PC-3 (cell line): Measurements from ENCODE around the gene SLC7A6OS. TPM values are rescaled to one million over a fixed set of nuclear protein-coding genes. Genes with fewer than 3 reads are reported as not detected.

ENCODE experiments used
- ATAC-seq: fragments of 200-7000 bp; cut with Tn5 transposase; 2 replicates; pipeline ENCODE4 v1.9.1; 2020; ENCODE audit warnings: mild to moderate bottlenecking, moderate library complexity
- BruUV-seq: library from RNA; stranded (reverse); fragments of 400-500 nt; replicated peaks from 2 replicates; lab custom pipeline; 2021; lab: Mats Ljungman, UMichigan
- CTCF ChIA-PET: fragments of 300-600 bp; sonication (Branson Sonifier 250); formaldehyde crosslinking; loops from one replicate; lab custom pipeline; 2022; ENCODE audit warnings: antibody characterized with exemption; lab: Charles Lee
- POLR2A ChIA-PET: fragments of 300-600 bp; sonication (Branson Sonifier 250); formaldehyde crosslinking; loops from one replicate; lab custom pipeline; 2022; ENCODE audit warnings: antibody characterized with exemption; ENCODE audit not compliant: unreplicated experiment; lab: Charles Lee
- DNase-seq: peaks from one replicate; pipeline ENCODE4 v3.0.0-alpha.2; 2015
- H2AFZ ChIP-seq: fragments of 300-600 bp; sonication (generic); 2 replicates; pipeline ENCODE4 v1.6.0; 2016; ENCODE audit warnings: antibody characterized with exemption, low read length
- H3F3A ChIP-seq: fragments of 300-600 bp; sonication (generic); one replicate; pipeline ENCODE4 v1.6.0; 2017; ENCODE audit warnings: antibody characterized with exemption, low read length, control low read depth, mild to moderate bottlenecking; ENCODE audit not compliant: unreplicated experiment
- H3K27ac ChIP-seq: fragments of 300-600 bp; sonication (generic); 2 replicates; pipeline ENCODE4 v1.5.1; 2016; ENCODE audit warnings: mild to moderate bottlenecking, low read length
- H3K27me3 ChIP-seq: fragments of 300-600 bp; sonication (generic); 2 replicates; pipeline ENCODE4 v1.6.1; 2016; ENCODE audit warnings: low read length, mixed read lengths
- H3K36me3 ChIP-seq: fragments of 300-600 bp; sonication (generic); 2 replicates; pipeline ENCODE4 v1.6.1; 2016; ENCODE audit warnings: low read depth, mixed run types, low read length, mixed read lengths
- H3K4me1 ChIP-seq: fragments of 300-600 bp; sonication (generic); 2 replicates; pipeline ENCODE4 v1.5.1; 2016; ENCODE audit warnings: low read length; ENCODE audit not compliant: insufficient read depth
- H3K4me2 ChIP-seq: fragments of 300-600 bp; sonication (generic); 2 replicates; pipeline ENCODE4 v1.6.0; 2016; ENCODE audit warnings: low read length
- H3K4me3 ChIP-seq: fragments of 300-600 bp; sonication (generic); 2 replicates; pipeline ENCODE4 v1.5.1; 2016; ENCODE audit warnings: mild to moderate bottlenecking, low read length, mixed read lengths
- H3K79me2 ChIP-seq: fragments of 300-600 bp; sonication (generic); 2 replicates; pipeline ENCODE4 v1.6.1; 2017; ENCODE audit warnings: low read length, mixed read lengths
- H3K9ac ChIP-seq: fragments of 300-600 bp; sonication (generic); 2 replicates; pipeline ENCODE4 v1.6.0; 2016; ENCODE audit warnings: mild to moderate bottlenecking, low read length
- H3K9me2 ChIP-seq: fragments of 300-600 bp; sonication (generic); replicated peaks from 2 replicates; pipeline ENCODE4 v1.6.1; 2016; ENCODE audit warnings: mixed run types, low read length, mixed read lengths
- H3K9me3 ChIP-seq: fragments of 300-600 bp; sonication (generic); 2 replicates; pipeline ENCODE4 v1.6.1; 2016; ENCODE audit warnings: low read length, mixed read lengths
- H4K20me1 ChIP-seq: fragments of 300-600 bp; sonication (generic); 2 replicates; pipeline ENCODE4 v1.6.1; 2016; ENCODE audit warnings: low read length, mixed read lengths
- EZH2 ChIP-seq: fragments of 300-600 bp; sonication (generic); IDR thresholded peaks from one replicate; pipeline ENCODE4 v1.6.1; 2017; ENCODE audit warnings: antibody characterized with exemption, mild to moderate bottlenecking, low read length; ENCODE audit not compliant: unreplicated experiment
- EZH2phosphoT487 ChIP-seq: fragments of 300-600 bp; sonication (generic); IDR thresholded peaks from 2 replicates; pipeline ENCODE4 v1.6.1; 2018; ENCODE audit warnings: mild to moderate bottlenecking, antibody characterized with exemption, low read length, borderline replicate concordance
- intact Hi-C: fragments of 100-400 bp; cut with micrococcal nuclease; formaldehyde crosslinking; loops from 2 replicates; pipeline ENCODE4 v1.9.0; 2023
- total RNA-seq: library from RNA; depleted of rRNA; stranded (reverse); fragments of >200 nt; gene quantifications from 2 replicates; pipeline ENCODE4 v1.2.3, GENCODE V29; 2014
- TF ChIP-seq, protein P1 (sequence below): fragments of 300-600 bp; sonication (generic); conservative IDR thresholded peaks from 2 replicates; pipeline ENCODE4 v1.5.1; 2017; ENCODE audit warnings: antibody characterized with exemption, low read depth, mild to moderate bottlenecking, low read length

The SLC7A6OS gene
- total RNA-seq, 1 experiment from 2014 or later = 12.6 TPM

DNA sequence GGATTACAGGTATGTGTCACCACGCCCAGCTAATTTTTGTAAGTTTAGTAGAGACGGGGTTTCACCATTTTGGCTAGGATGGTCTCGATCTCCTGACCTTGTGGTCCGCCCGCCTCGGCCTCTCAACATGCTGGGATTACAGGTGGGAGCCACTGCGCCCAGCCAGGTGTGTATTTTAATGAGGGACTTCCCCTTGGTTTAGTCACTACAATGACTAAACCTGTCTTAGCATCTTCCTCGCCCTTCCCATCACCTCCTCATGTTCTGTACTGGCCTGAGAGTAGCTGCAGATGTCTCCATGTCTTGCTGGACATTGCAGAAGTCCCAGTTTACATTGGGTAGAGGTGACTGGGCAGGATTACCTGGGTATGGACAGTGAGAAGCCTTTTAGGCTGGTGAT, 36.9 kb downstream of the SLC7A6OS start:
- no peaks in the 10 kb centered on the region for H3K27me3 ChIP-seq
- ChIA-PET POLR2A (no interaction called here), CTCF (no interaction called here)
- H3K9ac ChIP-seq = no peak overlapping the region
- H3K4me1 ChIP-seq = no peaks in the 10 kb centered on the region
- no peak for ATAC-seq
- TF ChIP-seq EZH2phosphoT487 = no peak
- TF ChIP-seq, protein P1, sequence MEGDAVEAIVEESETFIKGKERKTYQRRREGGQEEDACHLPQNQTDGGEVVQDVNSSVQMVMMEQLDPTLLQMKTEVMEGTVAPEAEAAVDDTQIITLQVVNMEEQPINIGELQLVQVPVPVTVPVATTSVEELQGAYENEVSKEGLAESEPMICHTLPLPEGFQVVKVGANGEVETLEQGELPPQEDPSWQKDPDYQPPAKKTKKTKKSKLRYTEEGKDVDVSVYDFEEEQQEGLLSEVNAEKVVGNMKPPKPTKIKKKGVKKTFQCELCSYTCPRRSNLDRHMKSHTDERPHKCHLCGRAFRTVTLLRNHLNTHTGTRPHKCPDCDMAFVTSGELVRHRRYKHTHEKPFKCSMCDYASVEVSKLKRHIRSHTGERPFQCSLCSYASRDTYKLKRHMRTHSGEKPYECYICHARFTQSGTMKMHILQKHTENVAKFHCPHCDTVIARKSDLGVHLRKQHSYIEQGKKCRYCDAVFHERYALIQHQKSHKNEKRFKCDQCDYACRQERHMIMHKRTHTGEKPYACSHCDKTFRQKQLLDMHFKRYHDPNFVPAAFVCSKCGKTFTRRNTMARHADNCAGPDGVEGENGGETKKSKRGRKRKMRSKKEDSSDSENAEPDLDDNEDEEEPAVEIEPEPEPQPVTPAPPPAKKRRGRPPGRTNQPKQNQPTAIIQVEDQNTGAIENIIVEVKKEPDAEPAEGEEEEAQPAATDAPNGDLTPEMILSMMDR = no peak
- no peak for TF ChIP-seq EZH2
- no peaks in the 10 kb centered on the region for H4K20me1 ChIP-seq
- H2AFZ ChIP-seq = no peak overlapping the region
- no peaks in the 10 kb centered on the region for H3K9me3 ChIP-seq
- H3K9me2 ChIP-seq = no peaks in the 10 kb centered on the region
- intact Hi-C loops = no loop called here
- DNase-seq = no peak
- no peaks in the 10 kb centered on the region; the same call in 1 of the 2 replicates for H3K36me3 ChIP-seq
- H3K4me3 ChIP-seq = no peak overlapping the region
- H3K79me2 ChIP-seq = peaks cover 50% of the 10 kb centered on the region
- no TSS peak for BruUV-seq
- H3K4me2 ChIP-seq = no peak overlapping the region
- H3K27ac ChIP-seq = no peak overlapping the region
- no peaks in the 10 kb centered on the region for H3F3A ChIP-seq

DNA sequence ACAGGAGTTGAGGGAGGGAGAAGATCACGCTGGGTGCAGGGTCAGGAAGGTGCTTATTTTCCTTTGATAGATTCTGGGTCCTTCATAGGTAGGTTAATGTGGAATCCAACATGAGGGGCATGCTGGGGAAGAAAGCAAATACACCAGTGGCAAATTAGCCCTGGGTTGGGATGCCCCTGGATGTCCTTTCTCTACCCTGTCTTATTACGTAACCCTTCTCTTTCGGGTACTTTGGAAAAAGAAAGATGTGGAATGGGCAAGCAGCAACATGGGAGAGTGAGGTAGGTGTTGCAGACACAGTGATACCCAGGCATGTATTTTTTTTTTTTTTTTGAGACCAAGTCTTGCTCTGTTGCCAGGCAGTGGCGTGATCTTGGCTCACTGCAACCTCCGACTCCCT, 37.3 kb downstream of the SLC7A6OS start:
- TF ChIP-seq, protein P1 = no peak
- TF ChIP-seq EZH2 = no peak
- TF ChIP-seq EZH2phosphoT487 = no peak
- CTCF ChIA-PET = no interaction called here
- BruUV-seq = no TSS peak
- H3K4me2 ChIP-seq = no peak overlapping the region
- DNase-seq (no peak), ATAC-seq (no peak)
- H2AFZ ChIP-seq = no peak overlapping the region
- no peaks in the 10 kb centered on the region for H3K27me3 ChIP-seq
- H3K4me1 ChIP-seq = no peaks in the 10 kb centered on the region
- no peak overlapping the region for H3K4me3 ChIP-seq
- no peaks in the 10 kb centered on the region for H3K9me2 ChIP-seq
- H3K36me3 ChIP-seq = no peaks in the 10 kb centered on the region; the same call in 1 of the 2 replicates
- no peaks in the 10 kb centered on the region for H4K20me1 ChIP-seq
- no peak overlapping the region for H3K27ac ChIP-seq
- intact Hi-C loops = no loop called here
- POLR2A ChIA-PET = no interaction called here
- no peaks in the 10 kb centered on the region for H3F3A ChIP-seq
- H3K79me2 ChIP-seq = peaks cover 55% of the 10 kb centered on the region
- H3K9ac ChIP-seq = no peak overlapping the region
- no peaks in the 10 kb centered on the region for H3K9me3 ChIP-seq

DNA sequence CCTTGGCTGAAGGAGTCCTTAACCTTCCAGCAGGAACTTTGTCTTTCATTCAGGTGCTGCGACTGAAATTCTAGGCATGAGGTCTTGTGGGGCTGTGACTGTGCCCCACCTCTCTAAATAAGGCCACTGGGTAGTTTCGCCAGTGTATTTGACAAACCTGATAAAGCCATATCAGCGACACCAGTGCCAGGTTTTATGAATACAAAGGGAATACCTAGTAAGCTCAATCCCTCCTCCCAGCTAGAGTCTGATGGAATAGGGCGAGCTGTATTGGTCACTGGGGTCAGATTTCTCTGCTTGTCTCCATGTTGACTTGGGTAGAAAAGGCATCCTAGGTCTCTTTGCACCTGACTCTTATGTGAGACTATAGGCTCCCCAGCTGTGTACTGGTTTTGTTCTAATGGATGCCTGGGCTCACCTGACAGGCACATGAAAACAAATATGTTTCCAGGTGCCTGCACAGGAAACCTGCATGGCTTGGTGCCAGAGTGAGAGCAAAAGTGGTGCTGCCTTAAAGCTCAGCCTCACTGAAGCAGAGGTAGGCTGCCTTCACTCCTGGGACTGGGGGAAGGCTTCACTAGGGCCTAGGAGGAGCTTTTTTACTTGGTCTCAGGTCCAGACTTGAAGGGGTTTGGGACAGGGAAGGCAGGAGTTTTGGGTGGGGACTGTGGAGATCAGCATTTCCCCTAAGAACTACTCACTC, 38.1 kb downstream of the SLC7A6OS start:
- BruUV-seq = no TSS peak
- Histone ChIP-seq H3K27me3 (no peaks in the 10 kb centered on the region), H3K9me2 (no peaks in the 10 kb centered on the region), H3K4me2 (no peak overlapping the region), H3K9me3 (no peaks in the 10 kb centered on the region), H3K4me1 (peaks cover 4% of the 10 kb centered on the region; the same call in 1 of the 2 replicates), H2AFZ (no peak overlapping the region), H3K9ac (no peak overlapping the region), H3K36me3 (no peaks in the 10 kb centered on the region; the same call in 1 of the 2 replicates), H3F3A (no peaks in the 10 kb centered on the region), H3K79me2 (peaks cover 63% of the 10 kb centered on the region), H3K27ac (no peak overlapping the region), H3K4me3 (no peak overlapping the region), H4K20me1 (no peaks in the 10 kb centered on the region)
- ChIA-PET POLR2A (no interaction called here), CTCF (no interaction called here)
- ATAC-seq (no peak), DNase-seq (no peak)
- intact Hi-C loops = no loop called here
- TF ChIP-seq, protein P1 = no peak
- TF ChIP-seq EZH2phosphoT487 (no peak), EZH2 (no peak)
